HL-60 (cell line): Measurements from ENCODE around the gene ATRNL1.

Experiments used
- DNase-seq, 2 experiments: peaks; one replicate each; pipeline ENCODE4 v3.0.0-alpha.2; 2010 to 2020; ENCODE audit warnings: low read depth in 1 of 2, low spot score in 1 of 2
- H3K27ac ChIP-seq: fragments of 250-450 bp; sonication (Bioruptor Pico); replicated peaks from 2 replicates; pipeline ENCODE4 v1.5.1; 2020; ENCODE audit warnings: mild to moderate bottlenecking, moderate library complexity
- H3K27me3 ChIP-seq: fragments of 250-450 bp; sonication (Bioruptor Pico); 2 replicates; pipeline ENCODE4 v1.5.1; 2021; ENCODE audit warnings: mild to moderate bottlenecking, moderate library complexity; ENCODE audit not compliant: insufficient read depth, poor library complexity, severe bottlenecking
- H3K4me3 ChIP-seq: replicated peaks from 2 replicates; pipeline ENCODE4 v1.5.1; 2011; ENCODE audit warnings: mild to moderate bottlenecking, control low read depth, low read length; ENCODE audit not compliant: insufficient read depth
- CTCF ChIP-seq: IDR thresholded peaks from one replicate; pipeline ENCODE4 v1.5.1; 2011; ENCODE audit warnings: low read length, control low read depth, inconsistent platforms; ENCODE audit not compliant: insufficient read depth
- GABPA ChIP-seq: IDR thresholded peaks from 2 replicates; pipeline ENCODE4 v1.6.1; 2012; ENCODE audit warnings: low read depth
- POLR2AphosphoS5 ChIP-seq: IDR thresholded peaks from 2 replicates; pipeline ENCODE4 v1.6.1; 2012; ENCODE audit warnings: low read depth
- REST ChIP-seq: IDR thresholded peaks from 2 replicates; pipeline ENCODE4 v1.6.1; 2012; ENCODE audit warnings: low read depth; ENCODE audit not compliant: insufficient replicate concordance
- SPI1 ChIP-seq: IDR thresholded peaks from 2 replicates; pipeline ENCODE4 v1.6.1; 2012; ENCODE audit warnings: low read depth, mild to moderate bottlenecking, borderline replicate concordance

The ATRNL1 gene

GRCh38 chr10:115932099-115932498, 838.9 kb downstream of the ATRNL1 start:
- no peak overlapping the region for H3K27ac ChIP-seq
- H3K27me3 ChIP-seq, result no peaks in the 10 kb centered on the region
- no peak overlapping the region for H3K4me3 ChIP-seq
- TF ChIP-seq GABPA (no peak), SPI1 (no peak), CTCF (no peak)
- DNase-seq, result no peak

GRCh38 chr10:115933098-115933497, 839.9 kb downstream of the ATRNL1 start:
- no peak overlapping the region for H3K4me3 ChIP-seq
- H3K27me3 ChIP-seq, result no peaks in the 10 kb centered on the region
- TF ChIP-seq GABPA, result no peak
- no peak for TF ChIP-seq CTCF
- no peak for TF ChIP-seq REST
- no peak for TF ChIP-seq SPI1
- no peak for TF ChIP-seq POLR2AphosphoS5
- no peak overlapping the region for H3K27ac ChIP-seq
- no peak for DNase-seq

GRCh38 chr10:115935731-115936130, 842.6 kb downstream of the ATRNL1 start:
- Histone ChIP-seq H3K27ac (no peak overlapping the region), H3K27me3 (no peaks in the 10 kb centered on the region)
- DNase-seq, result no peak

More at GRCh38 chr10:115935731-115936130, 842.6 kb downstream of the ATRNL1 start:
- H3K4me3 ChIP-seq, result no peak overlapping the region
- no peak for TF ChIP-seq POLR2AphosphoS5
- TF ChIP-seq REST, result no peak
- no peak for TF ChIP-seq SPI1
- no peak for TF ChIP-seq GABPA
- no peak for TF ChIP-seq CTCF
